K562 (cell line): ENCODE measurements around the gene SNRNP200.

Experiments used
- BCL6 ChIP-seq: fragments of 250-450 bp; sonication (Bioruptor Pico); IDR thresholded peaks from 2 replicates; pipeline ENCODE4 v1.4.0; 2020
- EZH2 ChIP-seq: IDR thresholded peaks from 2 replicates; pipeline ENCODE4 v1.6.1; 2012; ENCODE audit warnings: low read depth, mild to moderate bottlenecking, inconsistent platforms, low read length, borderline replicate concordance
- FOXP4 ChIP-seq: sonication (generic); formaldehyde crosslinking; IDR thresholded peaks from 2 replicates; pipeline ENCODE4 v1.8.0; 2022; ENCODE audit warnings: mild to moderate bottlenecking, missing genetic modification reagents, borderline replicate concordance
- HBP1 ChIP-seq: fragments of 450-650 bp; formaldehyde crosslinking; IDR thresholded peaks from 2 replicates; pipeline ENCODE4 v1.4.0; 2022; ENCODE audit warnings: missing genetic modification characterization
- HEY1 ChIP-seq: fragments of 250-450 bp; sonication (Bioruptor Pico); IDR thresholded peaks from 2 replicates; pipeline ENCODE4 v1.5.0; 2020; ENCODE audit warnings: mild to moderate bottlenecking, moderate library complexity, borderline replicate concordance
- SP1 ChIP-seq: sonication (generic); formaldehyde crosslinking; IDR thresholded peaks from 2 replicates; pipeline ENCODE4 v1.8.1; 2022; ENCODE audit warnings: mild to moderate bottlenecking, missing genetic modification reagents
- TF ChIP-seq, protein P1 (sequence below): fragments of 450-650 bp; IDR thresholded peaks from 2 replicates; pipeline ENCODE4 v1.6.1; 2017; ENCODE audit warnings: antibody characterized with exemption, mild to moderate bottlenecking
- TF ChIP-seq, protein P2 (sequence below), 3 experiments: IDR thresholded peaks in 2 of 3; conservative IDR thresholded peaks in 1 of 3; 2 replicates each; pipeline ENCODE4 v1.5.1; 2011 to 2012; ENCODE audit warnings: low read length in 3 of 3, mild to moderate bottlenecking in 3 of 3, control low read depth in 2 of 3, improper control_type of control experiment in 1 of 3, inconsistent platforms in 1 of 3, low read depth in 1 of 3, mixed read lengths in 1 of 3, moderate library complexity in 1 of 3; ENCODE audit not compliant: insufficient read depth in 2 of 3

DNA sequence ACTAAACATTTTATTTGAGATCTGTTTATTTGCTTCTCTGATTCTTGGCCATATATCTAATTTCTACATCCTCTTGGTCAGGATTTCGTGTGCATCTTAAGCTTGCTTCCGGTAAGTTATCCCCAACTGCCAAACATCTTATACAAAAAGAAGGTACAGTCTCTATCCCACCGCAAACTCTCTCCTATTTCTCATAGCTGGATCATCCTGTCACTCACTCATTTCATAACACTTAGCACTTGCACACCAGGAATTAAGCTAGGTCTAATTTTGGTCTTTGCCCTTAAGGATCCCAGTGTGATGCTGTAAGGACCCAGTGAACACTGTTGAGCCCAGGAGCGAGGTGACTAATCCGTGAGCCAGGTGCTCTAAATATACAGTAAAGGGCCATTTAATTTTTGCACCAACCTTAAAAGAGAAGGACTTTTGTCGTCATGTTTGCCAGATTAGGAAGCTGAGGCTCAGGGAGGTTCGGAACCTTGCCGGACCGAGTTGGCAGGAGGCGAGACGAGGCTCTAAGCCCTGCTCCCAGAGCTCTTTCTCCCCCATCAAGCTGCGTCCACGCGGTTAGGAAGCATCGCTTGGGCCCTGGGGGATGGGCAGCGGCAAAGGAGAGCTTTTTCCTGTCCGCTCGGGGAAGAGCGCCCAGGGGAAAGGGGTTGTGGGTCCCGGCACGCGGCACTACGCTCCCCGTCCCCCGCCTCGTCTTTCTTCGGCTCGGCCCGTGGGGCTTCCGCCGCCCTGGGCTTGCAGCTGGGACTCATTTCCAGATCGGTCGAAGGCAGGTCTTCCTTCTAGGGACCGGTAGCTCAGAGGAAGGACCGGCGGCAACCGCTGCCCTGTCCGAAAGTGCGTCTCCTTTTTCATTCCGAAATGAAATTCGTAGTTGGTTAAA, 15.6 kb upstream of the SNRNP200 start:
- TF ChIP-seq BCL6 (CRISPR knock-in tag) (no peak), HBP1 (CRISPR knock-in tag) (no peak), SP1 (CRISPR knock-in tag) (no peak), FOXP4 (CRISPR knock-in tag) (no peak), EZH2 (no peak), HEY1 (no peak)
- TF ChIP-seq, protein P1, sequence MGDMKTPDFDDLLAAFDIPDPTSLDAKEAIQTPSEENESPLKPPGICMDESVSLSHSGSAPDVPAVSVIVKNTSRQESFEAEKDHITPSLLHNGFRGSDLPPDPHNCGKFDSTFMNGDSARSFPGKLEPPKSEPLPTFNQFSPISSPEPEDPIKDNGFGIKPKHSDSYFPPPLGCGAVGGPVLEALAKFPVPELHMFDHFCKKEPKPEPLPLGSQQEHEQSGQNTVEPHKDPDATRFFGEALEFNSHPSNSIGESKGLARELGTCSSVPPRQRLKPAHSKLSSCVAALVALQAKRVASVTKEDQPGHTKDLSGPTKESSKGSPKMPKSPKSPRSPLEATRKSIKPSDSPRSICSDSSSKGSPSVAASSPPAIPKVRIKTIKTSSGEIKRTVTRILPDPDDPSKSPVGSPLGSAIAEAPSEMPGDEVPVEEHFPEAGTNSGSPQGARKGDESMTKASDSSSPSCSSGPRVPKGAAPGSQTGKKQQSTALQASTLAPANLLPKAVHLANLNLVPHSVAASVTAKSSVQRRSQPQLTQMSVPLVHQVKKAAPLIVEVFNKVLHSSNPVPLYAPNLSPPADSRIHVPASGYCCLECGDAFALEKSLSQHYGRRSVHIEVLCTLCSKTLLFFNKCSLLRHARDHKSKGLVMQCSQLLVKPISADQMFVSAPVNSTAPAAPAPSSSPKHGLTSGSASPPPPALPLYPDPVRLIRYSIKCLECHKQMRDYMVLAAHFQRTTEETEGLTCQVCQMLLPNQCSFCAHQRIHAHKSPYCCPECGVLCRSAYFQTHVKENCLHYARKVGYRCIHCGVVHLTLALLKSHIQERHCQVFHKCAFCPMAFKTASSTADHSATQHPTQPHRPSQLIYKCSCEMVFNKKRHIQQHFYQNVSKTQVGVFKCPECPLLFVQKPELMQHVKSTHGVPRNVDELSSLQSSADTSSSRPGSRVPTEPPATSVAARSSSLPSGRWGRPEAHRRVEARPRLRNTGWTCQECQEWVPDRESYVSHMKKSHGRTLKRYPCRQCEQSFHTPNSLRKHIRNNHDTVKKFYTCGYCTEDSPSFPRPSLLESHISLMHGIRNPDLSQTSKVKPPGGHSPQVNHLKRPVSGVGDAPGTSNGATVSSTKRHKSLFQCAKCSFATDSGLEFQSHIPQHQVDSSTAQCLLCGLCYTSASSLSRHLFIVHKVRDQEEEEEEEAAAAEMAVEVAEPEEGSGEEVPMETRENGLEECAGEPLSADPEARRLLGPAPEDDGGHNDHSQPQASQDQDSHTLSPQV = no peak
- TF ChIP-seq, protein P2, sequence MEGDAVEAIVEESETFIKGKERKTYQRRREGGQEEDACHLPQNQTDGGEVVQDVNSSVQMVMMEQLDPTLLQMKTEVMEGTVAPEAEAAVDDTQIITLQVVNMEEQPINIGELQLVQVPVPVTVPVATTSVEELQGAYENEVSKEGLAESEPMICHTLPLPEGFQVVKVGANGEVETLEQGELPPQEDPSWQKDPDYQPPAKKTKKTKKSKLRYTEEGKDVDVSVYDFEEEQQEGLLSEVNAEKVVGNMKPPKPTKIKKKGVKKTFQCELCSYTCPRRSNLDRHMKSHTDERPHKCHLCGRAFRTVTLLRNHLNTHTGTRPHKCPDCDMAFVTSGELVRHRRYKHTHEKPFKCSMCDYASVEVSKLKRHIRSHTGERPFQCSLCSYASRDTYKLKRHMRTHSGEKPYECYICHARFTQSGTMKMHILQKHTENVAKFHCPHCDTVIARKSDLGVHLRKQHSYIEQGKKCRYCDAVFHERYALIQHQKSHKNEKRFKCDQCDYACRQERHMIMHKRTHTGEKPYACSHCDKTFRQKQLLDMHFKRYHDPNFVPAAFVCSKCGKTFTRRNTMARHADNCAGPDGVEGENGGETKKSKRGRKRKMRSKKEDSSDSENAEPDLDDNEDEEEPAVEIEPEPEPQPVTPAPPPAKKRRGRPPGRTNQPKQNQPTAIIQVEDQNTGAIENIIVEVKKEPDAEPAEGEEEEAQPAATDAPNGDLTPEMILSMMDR (IDR thresholded peaks at IDR 0.05 in 2 of 3, conservative IDR thresholded peaks at IDR 0.05 in 1 of 3; ENCODE audit: insufficient read depth in 2 of 3, low read depth in 1 of 3, low read length in 3 of 3) = no peak
